Measurements from ENCODE around the gene CTIF. TPM values are rescaled to one million over a fixed set of nuclear protein-coding genes. Genes with fewer than 3 reads are reported as not detected.

CTIF gene
- polyA plus RNA-seq, 1 donor = 18.9 TPM

- DNase-seq = no peak
Observed at GRCh38 chr18:48819781-48820482, 281.1 kb downstream of the CTIF start.

- DNase-seq = no peak
Observed at GRCh38 chr18:48820483-48821250, 281.8 kb downstream of the CTIF start.

- DNase-seq = no peak
Observed at GRCh38 chr18:48821251-48821590, 282.4 kb downstream of the CTIF start.

GRCh38 chr18:48821845-48822244, 283.0 kb downstream of the CTIF start:
- no peak for DNase-seq

- DNase-seq = no peak
Observed at GRCh38 chr18:48824231-48824970, 285.6 kb downstream of the CTIF start.

GRCh38 chr18:48825101-48825745, 286.4 kb downstream of the CTIF start:
- DNase-seq = no peak

- DNase-seq = no peak
Observed at GRCh38 chr18:48826271-48826670, 287.4 kb downstream of the CTIF start.

GRCh38 chr18:48826806-48827205, 288.0 kb downstream of the CTIF start:
- DNase-seq = no peak

- DNase-seq = peak; percentile 92
Observed at GRCh38 chr18:48827291-48828193, 288.7 kb downstream of the CTIF start.

GRCh38 chr18:48828194-48828545, 289.3 kb downstream of the CTIF start:
- DNase-seq = no peak

- peak; percentile 49 for DNase-seq
Observed at GRCh38 chr18:48828691-48829442, 290.0 kb downstream of the CTIF start.

- DNase-seq = peak; percentile 67
Observed at GRCh38 chr18:48829443-48830149, 290.8 kb downstream of the CTIF start.

GRCh38 chr18:48831113-48831759, 292.4 kb downstream of the CTIF start:
- no peak for DNase-seq

- DNase-seq = no peak
Observed at GRCh38 chr18:48831802-48832201, 293.0 kb downstream of the CTIF start.

GRCh38 chr18:48832938-48833700, 294.3 kb downstream of the CTIF start:
- DNase-seq = no peak

GRCh38 chr18:48833701-48834412, 295.0 kb downstream of the CTIF start:
- no peak for DNase-seq

GRCh38 chr18:48834413-48835031, 295.7 kb downstream of the CTIF start:
- DNase-seq = no peak

GRCh38 chr18:48835119-48835518, 296.3 kb downstream of the CTIF start:
- no peak for DNase-seq

Data from left kidney (tissue), 2 donors.